ENCODE results near the gene TRIO.

DNA sequence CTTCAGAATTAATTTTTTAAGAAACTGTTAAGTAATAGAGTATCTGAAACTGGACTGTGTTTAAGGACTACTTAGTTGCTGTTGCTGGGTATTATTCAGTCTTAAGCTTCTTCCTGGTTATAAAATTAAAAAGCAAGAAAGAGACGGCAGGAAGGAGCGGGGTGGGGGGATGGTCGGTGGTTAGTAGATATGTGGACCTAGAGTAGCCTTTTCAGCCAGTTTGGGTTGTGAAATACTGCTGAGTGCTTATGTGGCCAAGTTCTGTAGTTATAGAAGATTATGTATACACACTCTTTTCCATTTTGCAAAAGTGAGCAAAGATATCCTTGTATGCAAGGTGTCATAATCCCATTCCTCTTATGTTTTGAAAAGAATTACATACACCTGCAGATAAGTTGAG lies 28.5 kb downstream of the TRIO start:
- TF ChIP-seq CTCF (IDR thresholded peaks at IDR 0.05) (no peak), POLR2A (IDR thresholded peaks at IDR 0.05) (no peak)
